OCI-LY3 (cell line): Measurements from ENCODE around the gene CARD8.

Source experiments
- H2AFZ ChIP-seq: fragments of 200-600, 300-600 bp; shearing (Covaris generic); 2 replicates; pipeline ENCODE4 v1.6.0; 2014; ENCODE audit warnings: antibody characterized with exemption, low read depth, low read length
- H3K27ac ChIP-seq: fragments of 200-600, 300-600 bp; sonication (generic); 2 replicates; pipeline ENCODE4 v1.5.1; 2014; ENCODE audit warnings: mild to moderate bottlenecking, low read length, moderate library complexity, mixed read lengths
- H3K27me3 ChIP-seq: fragments of 200-600, 300-600 bp; sonication (generic); 2 replicates; pipeline ENCODE4 v1.6.1; 2014; ENCODE audit warnings: low read depth, low read length, mixed read lengths
- H3K36me3 ChIP-seq: fragments of 200-600, 300-600 bp; sonication (generic); replicated peaks from 2 replicates; pipeline ENCODE3; 2014; ENCODE audit warnings: low read depth, low read length, mixed read lengths
- H3K4me1 ChIP-seq: fragments of 300-600, 200-600 bp; sonication (generic); 2 replicates; pipeline ENCODE4 v1.6.1; 2014; ENCODE audit warnings: low read length, mixed read lengths
- H3K4me2 ChIP-seq: fragments of 200-600, 300-600 bp; sonication (generic); 2 replicates; pipeline ENCODE4 v1.6.1; 2014; ENCODE audit warnings: low read length, mixed read lengths
- H3K4me3 ChIP-seq: fragments of 300-600, 200-600 bp; sonication (generic); 2 replicates; pipeline ENCODE4 v1.5.1; 2014; ENCODE audit warnings: antibody characterized with exemption, mild to moderate bottlenecking, low read length, moderate library complexity
- H3K79me2 ChIP-seq: fragments of 300-600, 200-600 bp; shearing (Covaris generic); 2 replicates; pipeline ENCODE4 v1.6.1; 2014; ENCODE audit warnings: mild to moderate bottlenecking, low read length, mixed read lengths
- H3K9ac ChIP-seq: fragments of 300-600, 200-600 bp; shearing (Covaris generic); 2 replicates; pipeline ENCODE4 v1.6.0; 2014; ENCODE audit warnings: mild to moderate bottlenecking, low read length, moderate library complexity
- H3K9me3 ChIP-seq: fragments of 200-600, 300-600 bp; shearing (Covaris generic); 2 replicates; pipeline ENCODE4 v1.6.1; 2014; ENCODE audit warnings: low read length, mixed read lengths; ENCODE audit not compliant: insufficient read depth
- H4K20me1 ChIP-seq: fragments of 200-600, 300-600 bp; sonication (generic); 2 replicates; pipeline ENCODE4 v1.6.1; 2016; ENCODE audit warnings: low read length, mixed read lengths; ENCODE audit not compliant: insufficient read depth
- CTCF ChIP-seq: fragments of 200-600, 300-600 bp; sonication (generic); IDR thresholded peaks from 2 replicates; pipeline ENCODE4 v1.5.1; 2014; ENCODE audit warnings: antibody characterized with exemption, low read length, low read depth
- EZH2phosphoT487 ChIP-seq: fragments of 200-600 bp; shearing (Covaris generic); IDR thresholded peaks from 2 replicates; pipeline ENCODE4 v1.6.1; 2018; ENCODE audit warnings: antibody characterized with exemption, mixed run types, low read depth

Gene CARD8

GRCh38 chr19:48284896-48285295, 29.2 kb upstream of the CARD8 start:
- TF ChIP-seq EZH2phosphoT487 = no peak
- no peak for TF ChIP-seq CTCF
- Histone ChIP-seq H4K20me1 (no peaks in the 10 kb centered on the region), H2AFZ (no peak overlapping the region), H3K79me2 (no peaks in the 10 kb centered on the region), H3K9me3 (peaks cover 6% of the 10 kb centered on the region), H3K4me2 (no peak overlapping the region), H3K27me3 (peaks cover 16% of the 10 kb centered on the region; the same call in 1 of the 2 replicates), H3K27ac (no peak overlapping the region), H3K9ac (no peak overlapping the region), H3K36me3 (no peaks in the 10 kb centered on the region), H3K4me3 (no peak overlapping the region), H3K4me1 (no peaks in the 10 kb centered on the region)

- Histone ChIP-seq H3K27me3 (peaks cover 11% of the 10 kb centered on the region; the same call in 1 of the 2 replicates), H3K36me3 (no peaks in the 10 kb centered on the region), H3K9me3 (peaks cover 6% of the 10 kb centered on the region), H2AFZ (no peak overlapping the region), H3K4me2 (no peak overlapping the region), H3K9ac (no peak overlapping the region), H3K4me3 (no peak overlapping the region), H3K4me1 (no peaks in the 10 kb centered on the region), H3K27ac (no peak overlapping the region), H3K79me2 (no peaks in the 10 kb centered on the region), H4K20me1 (no peaks in the 10 kb centered on the region)
- TF ChIP-seq CTCF = no peak
- TF ChIP-seq EZH2phosphoT487 = no peak
Measured at GRCh38 chr19:48283908-48284307, 28.2 kb upstream of the CARD8 start.

- TF ChIP-seq CTCF = no peak
- no peak for TF ChIP-seq EZH2phosphoT487
- H3K9ac ChIP-seq = no peak overlapping the region
- H3K27ac ChIP-seq = no peak overlapping the region
- no peaks in the 10 kb centered on the region for H3K79me2 ChIP-seq
- H3K4me3 ChIP-seq = no peak overlapping the region
- no peak overlapping the region for H2AFZ ChIP-seq
- no peak overlapping the region for H3K4me2 ChIP-seq
- no peaks in the 10 kb centered on the region for H3K36me3 ChIP-seq
- no peaks in the 10 kb centered on the region for H4K20me1 ChIP-seq
- peaks cover 6% of the 10 kb centered on the region; the same call in 1 of the 2 replicates for H3K9me3 ChIP-seq
- H3K27me3 ChIP-seq = 0 out of 2 replicates have a peak, but pooled peaks cover 4% of the 10 kb centered on the region
- no peaks in the 10 kb centered on the region for H3K4me1 ChIP-seq
Measured at GRCh38 chr19:48279747-48280146, 24.0 kb upstream of the CARD8 start.

- Histone ChIP-seq H3K36me3 (no peaks in the 10 kb centered on the region), H3K9ac (no peak overlapping the region), H3K9me3 (no peaks in the 10 kb centered on the region), H3K4me2 (no peak overlapping the region), H3K27me3 (peaks cover 9% of the 10 kb centered on the region; the same call in 1 of the 2 replicates), H3K4me1 (no peaks in the 10 kb centered on the region), H3K27ac (no peak overlapping the region), H3K79me2 (no peaks in the 10 kb centered on the region), H4K20me1 (no peaks in the 10 kb centered on the region), H3K4me3 (no peak overlapping the region), H2AFZ (no peak overlapping the region)
- TF ChIP-seq CTCF = no peak
- TF ChIP-seq EZH2phosphoT487 = no peak
Measured at GRCh38 chr19:48274938-48275337, 19.2 kb upstream of the CARD8 start.
